ENCODE results near the gene RIC8B.

DNA sequence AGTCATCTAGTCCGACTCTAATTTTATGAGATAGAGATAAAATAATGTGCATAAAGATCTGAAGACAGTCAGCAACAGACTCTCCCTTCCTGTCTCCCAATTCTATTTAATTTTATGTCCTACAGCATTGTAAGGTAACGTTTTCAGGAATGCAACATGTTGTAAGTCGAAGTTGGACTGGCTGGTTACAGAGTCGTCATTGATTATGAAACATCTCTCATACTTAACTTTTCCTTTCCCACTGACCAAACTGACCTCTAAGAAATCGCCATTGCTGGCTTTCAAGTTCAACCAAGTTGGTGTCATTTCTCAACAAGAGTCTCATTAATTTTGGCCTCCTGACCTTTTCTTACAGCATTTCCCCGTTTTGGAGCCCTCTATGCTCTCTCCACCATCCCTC, 4.9 kb upstream of the RIC8B start:
- TF ChIP-seq, protein P1, sequence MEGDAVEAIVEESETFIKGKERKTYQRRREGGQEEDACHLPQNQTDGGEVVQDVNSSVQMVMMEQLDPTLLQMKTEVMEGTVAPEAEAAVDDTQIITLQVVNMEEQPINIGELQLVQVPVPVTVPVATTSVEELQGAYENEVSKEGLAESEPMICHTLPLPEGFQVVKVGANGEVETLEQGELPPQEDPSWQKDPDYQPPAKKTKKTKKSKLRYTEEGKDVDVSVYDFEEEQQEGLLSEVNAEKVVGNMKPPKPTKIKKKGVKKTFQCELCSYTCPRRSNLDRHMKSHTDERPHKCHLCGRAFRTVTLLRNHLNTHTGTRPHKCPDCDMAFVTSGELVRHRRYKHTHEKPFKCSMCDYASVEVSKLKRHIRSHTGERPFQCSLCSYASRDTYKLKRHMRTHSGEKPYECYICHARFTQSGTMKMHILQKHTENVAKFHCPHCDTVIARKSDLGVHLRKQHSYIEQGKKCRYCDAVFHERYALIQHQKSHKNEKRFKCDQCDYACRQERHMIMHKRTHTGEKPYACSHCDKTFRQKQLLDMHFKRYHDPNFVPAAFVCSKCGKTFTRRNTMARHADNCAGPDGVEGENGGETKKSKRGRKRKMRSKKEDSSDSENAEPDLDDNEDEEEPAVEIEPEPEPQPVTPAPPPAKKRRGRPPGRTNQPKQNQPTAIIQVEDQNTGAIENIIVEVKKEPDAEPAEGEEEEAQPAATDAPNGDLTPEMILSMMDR (conservative IDR thresholded peaks at IDR 0.05; ENCODE audit: low read length): no peak
- no peak for TF ChIP-seq EZH2phosphoT487 (IDR thresholded peaks at IDR 0.05; ENCODE audit: borderline replicate concordance)
